ENCODE measurements around the gene NKX2-8.
A peak's percentile ranks its signal among the peaks of the same experiment; 100 is the strongest.
"Not testable (repeated sequence)": the region's sequence is repeated elsewhere in the genome, so short reads cannot be mapped to it uniquely, and the experiment has no call there.

NKX2-8 gene

GRCh38 chr14:36553656-36554260 lies 28.7 kb downstream of the NKX2-8 start:
- peak; percentile 27 for TF ChIP-seq CTCF (IDR thresholded peaks at IDR 0.05)
- no peak overlapping the region for H3K27ac ChIP-seq
- no peak for DNase-seq (ENCODE audit: low spot score)
- no peak overlapping the region for H3K4me3 ChIP-seq

- no peak for TF ChIP-seq CTCF (IDR thresholded peaks at IDR 0.05)
- Histone ChIP-seq H3K27ac (no peak overlapping the region), H3K4me3 (no peak overlapping the region)
- DNase-seq (ENCODE audit: low spot score): no peak
Measured at GRCh38 chr14:36550899-36551298, 31.5 kb downstream of the NKX2-8 start.

GRCh38 chr14:36544280-36544679 lies 38.1 kb downstream of the NKX2-8 start:
- H3K27ac ChIP-seq; DNase-seq (ENCODE audit: low spot score); H3K4me3 ChIP-seq: not testable (repeated sequence)

- Histone ChIP-seq H3K4me3 (no peak overlapping the region), H3K27ac (no peak overlapping the region)
- no peak for TF ChIP-seq CTCF (IDR thresholded peaks at IDR 0.05)
- DNase-seq (ENCODE audit: low spot score): no peak
Measured at GRCh38 chr14:36538051-36538450, 44.4 kb downstream of the NKX2-8 start.

Measured in coronary artery (tissue), 2 donors.